HL-60 (cell line): ENCODE measurements around the gene ZFYVE28.
"Not testable (repeated sequence)": the region's sequence is repeated elsewhere in the genome, so short reads cannot be mapped to it uniquely, and the experiment has no call there.

Experiments used
- DNase-seq, 2 experiments: peaks; one replicate each; pipeline ENCODE4 v3.0.0-alpha.2; 2010 to 2020; ENCODE audit warnings: low read depth in 1 of 2, low spot score in 1 of 2
- H3K27ac ChIP-seq: fragments of 250-450 bp; sonication (Bioruptor Pico); replicated peaks from 2 replicates; pipeline ENCODE4 v1.5.1; 2020; ENCODE audit warnings: mild to moderate bottlenecking, moderate library complexity
- H3K27me3 ChIP-seq: fragments of 250-450 bp; sonication (Bioruptor Pico); 2 replicates; pipeline ENCODE4 v1.5.1; 2021; ENCODE audit warnings: mild to moderate bottlenecking, moderate library complexity; ENCODE audit not compliant: insufficient read depth, poor library complexity, severe bottlenecking
- H3K4me3 ChIP-seq: replicated peaks from 2 replicates; pipeline ENCODE4 v1.5.1; 2011; ENCODE audit warnings: mild to moderate bottlenecking, control low read depth, low read length; ENCODE audit not compliant: insufficient read depth
- GABPA ChIP-seq: IDR thresholded peaks from 2 replicates; pipeline ENCODE4 v1.6.1; 2012; ENCODE audit warnings: low read depth
- POLR2AphosphoS5 ChIP-seq: IDR thresholded peaks from 2 replicates; pipeline ENCODE4 v1.6.1; 2012; ENCODE audit warnings: low read depth
- SPI1 ChIP-seq: IDR thresholded peaks from 2 replicates; pipeline ENCODE4 v1.6.1; 2012; ENCODE audit warnings: low read depth, mild to moderate bottlenecking, borderline replicate concordance
- TF ChIP-seq, protein P1 (sequence below): IDR thresholded peaks from one replicate; pipeline ENCODE4 v1.5.1; 2011; ENCODE audit warnings: low read length, control low read depth, inconsistent platforms; ENCODE audit not compliant: insufficient read depth
- TF ChIP-seq, protein P2 (sequence below): IDR thresholded peaks from 2 replicates; pipeline ENCODE4 v1.6.1; 2012; ENCODE audit warnings: low read depth; ENCODE audit not compliant: insufficient replicate concordance

ZFYVE28 gene

DNA sequence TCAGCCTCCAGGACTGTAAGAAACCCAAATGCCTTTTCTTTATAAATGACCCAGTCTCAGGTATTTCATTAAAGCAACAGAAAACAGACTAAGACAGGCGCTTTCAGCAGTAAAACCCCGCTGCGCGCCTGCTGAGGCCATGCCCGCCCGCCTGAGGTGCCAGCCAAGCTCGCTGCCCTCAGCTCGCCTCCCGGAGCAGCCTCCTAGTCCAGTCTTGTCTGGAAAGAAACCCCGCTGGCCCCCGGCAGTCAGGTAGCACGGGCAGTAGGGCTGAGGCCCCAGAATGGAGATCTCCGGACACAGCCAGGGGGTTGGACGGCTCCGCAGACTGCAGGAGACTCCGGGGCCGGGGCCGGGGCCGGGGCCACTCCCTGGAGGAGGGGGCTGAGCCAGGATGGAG lies 31.7 kb downstream of the ZFYVE28 start:
- H3K27me3 ChIP-seq, result no peaks in the 10 kb centered on the region
- DNase-seq, result no peak
- H3K4me3 ChIP-seq, result no peak overlapping the region
- no peak overlapping the region for H3K27ac ChIP-seq
- TF ChIP-seq, protein P1, sequence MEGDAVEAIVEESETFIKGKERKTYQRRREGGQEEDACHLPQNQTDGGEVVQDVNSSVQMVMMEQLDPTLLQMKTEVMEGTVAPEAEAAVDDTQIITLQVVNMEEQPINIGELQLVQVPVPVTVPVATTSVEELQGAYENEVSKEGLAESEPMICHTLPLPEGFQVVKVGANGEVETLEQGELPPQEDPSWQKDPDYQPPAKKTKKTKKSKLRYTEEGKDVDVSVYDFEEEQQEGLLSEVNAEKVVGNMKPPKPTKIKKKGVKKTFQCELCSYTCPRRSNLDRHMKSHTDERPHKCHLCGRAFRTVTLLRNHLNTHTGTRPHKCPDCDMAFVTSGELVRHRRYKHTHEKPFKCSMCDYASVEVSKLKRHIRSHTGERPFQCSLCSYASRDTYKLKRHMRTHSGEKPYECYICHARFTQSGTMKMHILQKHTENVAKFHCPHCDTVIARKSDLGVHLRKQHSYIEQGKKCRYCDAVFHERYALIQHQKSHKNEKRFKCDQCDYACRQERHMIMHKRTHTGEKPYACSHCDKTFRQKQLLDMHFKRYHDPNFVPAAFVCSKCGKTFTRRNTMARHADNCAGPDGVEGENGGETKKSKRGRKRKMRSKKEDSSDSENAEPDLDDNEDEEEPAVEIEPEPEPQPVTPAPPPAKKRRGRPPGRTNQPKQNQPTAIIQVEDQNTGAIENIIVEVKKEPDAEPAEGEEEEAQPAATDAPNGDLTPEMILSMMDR, result no peak
- TF ChIP-seq, protein P2, sequence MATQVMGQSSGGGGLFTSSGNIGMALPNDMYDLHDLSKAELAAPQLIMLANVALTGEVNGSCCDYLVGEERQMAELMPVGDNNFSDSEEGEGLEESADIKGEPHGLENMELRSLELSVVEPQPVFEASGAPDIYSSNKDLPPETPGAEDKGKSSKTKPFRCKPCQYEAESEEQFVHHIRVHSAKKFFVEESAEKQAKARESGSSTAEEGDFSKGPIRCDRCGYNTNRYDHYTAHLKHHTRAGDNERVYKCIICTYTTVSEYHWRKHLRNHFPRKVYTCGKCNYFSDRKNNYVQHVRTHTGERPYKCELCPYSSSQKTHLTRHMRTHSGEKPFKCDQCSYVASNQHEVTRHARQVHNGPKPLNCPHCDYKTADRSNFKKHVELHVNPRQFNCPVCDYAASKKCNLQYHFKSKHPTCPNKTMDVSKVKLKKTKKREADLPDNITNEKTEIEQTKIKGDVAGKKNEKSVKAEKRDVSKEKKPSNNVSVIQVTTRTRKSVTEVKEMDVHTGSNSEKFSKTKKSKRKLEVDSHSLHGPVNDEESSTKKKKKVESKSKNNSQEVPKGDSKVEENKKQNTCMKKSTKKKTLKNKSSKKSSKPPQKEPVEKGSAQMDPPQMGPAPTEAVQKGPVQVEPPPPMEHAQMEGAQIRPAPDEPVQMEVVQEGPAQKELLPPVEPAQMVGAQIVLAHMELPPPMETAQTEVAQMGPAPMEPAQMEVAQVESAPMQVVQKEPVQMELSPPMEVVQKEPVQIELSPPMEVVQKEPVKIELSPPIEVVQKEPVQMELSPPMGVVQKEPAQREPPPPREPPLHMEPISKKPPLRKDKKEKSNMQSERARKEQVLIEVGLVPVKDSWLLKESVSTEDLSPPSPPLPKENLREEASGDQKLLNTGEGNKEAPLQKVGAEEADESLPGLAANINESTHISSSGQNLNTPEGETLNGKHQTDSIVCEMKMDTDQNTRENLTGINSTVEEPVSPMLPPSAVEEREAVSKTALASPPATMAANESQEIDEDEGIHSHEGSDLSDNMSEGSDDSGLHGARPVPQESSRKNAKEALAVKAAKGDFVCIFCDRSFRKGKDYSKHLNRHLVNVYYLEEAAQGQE, result no peak

DNA sequence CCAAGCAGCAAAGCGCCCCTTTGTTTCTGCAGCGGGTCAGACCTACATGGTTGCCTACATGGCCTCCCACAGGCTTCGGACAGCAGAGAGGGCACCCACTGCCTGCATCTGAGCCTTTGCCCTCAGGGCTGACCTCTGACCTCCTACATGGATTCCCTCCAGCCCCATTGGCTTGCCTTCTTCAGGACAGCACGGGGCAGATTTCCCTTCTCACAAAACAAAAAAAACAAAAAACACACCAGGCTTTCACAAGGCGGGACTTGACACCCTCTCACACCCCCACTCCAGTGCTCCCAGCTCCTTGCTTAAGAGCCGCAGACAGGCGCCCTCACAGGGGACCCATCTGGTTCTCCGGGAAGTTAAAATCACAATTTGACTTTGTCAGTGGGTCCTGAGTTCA lies 32.9 kb downstream of the ZFYVE28 start:
- no peak overlapping the region for H3K27ac ChIP-seq
- DNase-seq, result no peak
- H3K27me3 ChIP-seq, result no peaks in the 10 kb centered on the region
- TF ChIP-seq GABPA, result no peak
- TF ChIP-seq, protein P2, result no peak
- TF ChIP-seq POLR2AphosphoS5, result no peak
- TF ChIP-seq SPI1, result no peak
- H3K4me3 ChIP-seq, result no peak overlapping the region

DNA sequence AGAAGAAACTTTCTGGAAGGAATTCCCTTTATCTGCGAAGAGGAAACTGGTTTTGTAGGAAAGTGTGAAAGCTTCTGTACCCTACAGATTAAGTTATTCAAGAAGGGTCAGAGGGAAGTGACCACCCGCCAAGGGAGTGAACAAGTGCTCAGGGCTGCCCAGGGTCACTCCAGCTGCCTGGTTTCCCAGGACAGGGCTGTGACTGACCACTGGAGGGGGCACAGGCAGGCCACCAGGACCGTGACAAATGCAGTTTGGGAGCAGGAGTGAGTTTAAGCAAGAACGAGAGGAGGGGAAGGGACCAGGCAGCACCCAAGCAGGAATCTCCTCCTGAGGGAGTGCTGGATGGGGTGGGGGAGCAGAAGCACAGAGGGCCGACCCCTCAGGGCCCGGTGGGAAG lies 34.2 kb downstream of the ZFYVE28 start:
- Histone ChIP-seq H3K27ac (no peak overlapping the region), H3K4me3 (no peak overlapping the region), H3K27me3 (no peaks in the 10 kb centered on the region)
- no peak for DNase-seq
- TF ChIP-seq, protein P2, result no peak
- TF ChIP-seq SPI1, result no peak

DNA sequence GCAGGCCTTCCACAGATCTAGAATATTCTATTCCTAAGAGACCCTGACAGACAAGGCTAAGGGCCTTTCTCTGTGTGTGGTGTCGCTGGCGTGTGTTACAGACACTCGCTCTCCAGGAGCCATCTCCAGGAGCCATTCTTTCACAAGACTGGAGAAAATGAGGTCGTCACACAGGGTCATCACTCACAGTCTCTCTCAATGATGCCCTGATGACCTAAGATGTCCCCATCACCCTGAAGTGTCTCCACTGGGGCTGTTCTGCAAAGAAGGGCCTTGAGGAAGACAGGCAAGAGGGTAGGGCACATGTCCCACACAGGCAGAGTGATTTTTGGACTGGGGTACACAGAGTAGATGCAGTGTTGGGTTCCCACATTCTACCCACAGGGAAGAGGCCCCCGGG lies 34.7 kb downstream of the ZFYVE28 start:
- DNase-seq, result no peak
- TF ChIP-seq, protein P2, result no peak
- TF ChIP-seq GABPA (no peak), SPI1 (no peak), POLR2AphosphoS5 (no peak)
- TF ChIP-seq, protein P1, result no peak
- no peaks in the 10 kb centered on the region for H3K27me3 ChIP-seq

DNA sequence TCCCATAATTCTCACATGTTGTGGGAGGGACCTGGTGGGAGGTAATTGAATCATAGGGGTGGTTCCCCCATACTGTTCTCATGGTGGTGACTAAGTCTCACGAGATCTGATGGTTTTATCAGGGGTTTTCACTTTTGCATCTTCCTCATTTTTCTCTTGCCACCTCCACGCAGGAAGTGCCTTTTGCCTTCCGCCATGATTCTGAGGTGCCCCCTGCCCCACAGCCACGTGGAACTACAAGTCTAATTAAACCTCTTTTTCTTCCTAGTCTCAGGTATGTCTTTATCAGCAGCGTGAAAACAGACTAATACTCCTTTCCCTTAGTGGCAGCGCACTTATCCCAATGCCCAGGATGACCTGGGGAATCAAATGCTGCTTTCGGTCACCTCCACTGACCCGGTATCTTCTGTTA lies 35.2 kb downstream of the ZFYVE28 start:
- H3K4me3 ChIP-seq, H3K27me3 ChIP-seq, H3K27ac ChIP-seq, DNase-seq: not testable (repeated sequence)

More for the DNA sequence above, 34.7 kb downstream of the ZFYVE28 start:
- Histone ChIP-seq H3K27ac (no peak overlapping the region), H3K4me3 (no peak overlapping the region)
